Measurements from ENCODE around the gene SLC16A10.
A peak's percentile ranks its signal among the peaks of the same experiment; 100 is the strongest.

The SLC16A10 gene

GRCh38 chr6:111207141-111207858, 120.0 kb downstream of the SLC16A10 start:
- Histone ChIP-seq H3K9me3 (no peaks in the 10 kb centered on the region), H3K27ac (no peak overlapping the region), H3K4me1 (ENCODE audit: control insufficient read depth in 1 of 2, insufficient read depth in 1 of 2, low read depth in 1 of 2, low read length in 1 of 2) (no peaks in the 10 kb centered on the region), H3K4me3 (ENCODE audit: low read depth in 1 of 2, low read length in 1 of 2) (no peak overlapping the region), H3K36me3 (no peaks in the 10 kb centered on the region), H3K27me3 (no peaks in the 10 kb centered on the region)
- no peak for TF ChIP-seq CTCF (IDR thresholded peaks at IDR 0.05)

DNA sequence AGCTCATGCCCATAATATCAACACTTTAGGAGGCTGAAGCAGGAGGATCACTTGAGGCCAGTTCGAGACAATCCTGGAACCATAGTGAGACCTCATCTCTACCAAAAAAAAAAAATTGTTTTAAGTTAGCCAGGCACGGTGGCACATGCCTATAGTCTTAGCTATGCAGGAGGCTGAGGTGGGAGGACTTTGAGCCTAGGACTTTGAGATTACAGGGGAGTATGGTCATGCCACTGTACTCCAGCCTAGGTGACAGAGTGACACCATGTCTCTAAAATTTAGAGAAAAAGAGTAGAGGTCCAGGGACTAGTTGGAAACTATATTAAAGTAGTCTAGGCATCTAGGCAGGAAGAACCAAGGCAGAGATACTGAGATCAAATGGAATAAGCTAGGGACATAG, 121.6 kb downstream of the SLC16A10 start:
- H3K9me3 ChIP-seq = no peaks in the 10 kb centered on the region
- H3K4me1 ChIP-seq (ENCODE audit: control insufficient read depth in 1 of 2, insufficient read depth in 1 of 2, low read depth in 1 of 2, low read length in 1 of 2) = no peaks in the 10 kb centered on the region
- H3K27ac ChIP-seq = no peak overlapping the region
- no peak overlapping the region for H3K4me3 ChIP-seq (ENCODE audit: low read depth in 1 of 2, low read length in 1 of 2)
- no peaks in the 10 kb centered on the region for H3K27me3 ChIP-seq
- no peak for TF ChIP-seq CTCF (IDR thresholded peaks at IDR 0.05)
- H3K36me3 ChIP-seq = no peaks in the 10 kb centered on the region

DNA sequence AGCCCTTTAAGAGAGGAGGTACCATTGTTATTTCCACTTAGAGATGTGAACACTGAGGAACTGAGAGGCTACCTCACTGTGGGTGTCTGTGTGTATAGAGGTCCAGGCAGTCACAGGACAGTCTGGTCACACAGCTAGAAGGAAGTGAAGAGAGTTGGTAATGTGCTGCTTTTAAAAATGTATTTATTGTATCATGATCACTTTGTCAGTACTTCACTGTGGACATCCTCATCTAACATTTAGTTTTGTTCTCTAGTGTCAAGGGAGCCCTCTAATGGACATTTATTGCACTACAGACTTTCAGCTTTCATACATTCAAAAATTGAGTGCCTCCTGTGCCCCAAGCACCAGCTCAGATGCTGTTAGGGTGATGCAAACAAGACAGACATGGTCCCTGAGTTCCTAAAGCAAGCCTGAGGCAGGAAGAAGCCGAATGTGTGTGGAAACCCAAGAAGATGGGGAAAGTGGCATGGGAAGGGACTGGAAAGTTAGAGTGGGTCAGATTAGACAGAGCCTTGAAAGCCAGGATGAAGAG, 123.0 kb downstream of the SLC16A10 start:
- Histone ChIP-seq H3K27ac (no peak overlapping the region), H3K27me3 (no peaks in the 10 kb centered on the region), H3K4me1 (ENCODE audit: control insufficient read depth in 1 of 2, insufficient read depth in 1 of 2, low read depth in 1 of 2, low read length in 1 of 2) (no peaks in the 10 kb centered on the region), H3K4me3 (ENCODE audit: low read depth in 1 of 2, low read length in 1 of 2) (no peak overlapping the region), H3K9me3 (no peaks in the 10 kb centered on the region), H3K36me3 (no peaks in the 10 kb centered on the region)
- TF ChIP-seq CTCF (IDR thresholded peaks at IDR 0.05) = peak; percentile 23

- no peaks in the 10 kb centered on the region for H3K4me1 ChIP-seq (ENCODE audit: control insufficient read depth in 1 of 2, insufficient read depth in 1 of 2, low read depth in 1 of 2, low read length in 1 of 2)
- no peaks in the 10 kb centered on the region for H3K9me3 ChIP-seq
- H3K4me3 ChIP-seq (ENCODE audit: low read depth in 1 of 2, low read length in 1 of 2) = no peak overlapping the region
- no peaks in the 10 kb centered on the region for H3K27me3 ChIP-seq
- TF ChIP-seq CTCF (IDR thresholded peaks at IDR 0.05) = no peak
- no peaks in the 10 kb centered on the region for H3K36me3 ChIP-seq
- H3K27ac ChIP-seq = no peak overlapping the region
Observed at GRCh38 chr6:111211411-111212030, 124.2 kb downstream of the SLC16A10 start.

GRCh38 chr6:111212625-111213024, 125.3 kb downstream of the SLC16A10 start:
- no peak for TF ChIP-seq CTCF (IDR thresholded peaks at IDR 0.05)
- Histone ChIP-seq H3K9me3 (no peaks in the 10 kb centered on the region), H3K4me3 (ENCODE audit: low read depth in 1 of 2, low read length in 1 of 2) (no peak overlapping the region), H3K27me3 (no peaks in the 10 kb centered on the region), H3K4me1 (ENCODE audit: control insufficient read depth in 1 of 2, insufficient read depth in 1 of 2, low read depth in 1 of 2, low read length in 1 of 2) (no peaks in the 10 kb centered on the region), H3K36me3 (no peaks in the 10 kb centered on the region), H3K27ac (no peak overlapping the region)
